NCI-H748 (cell line): ENCODE data around the gene CAMKK2.
"Not testable (repeated sequence)": the region's sequence is repeated elsewhere in the genome, so short reads cannot be mapped to it uniquely, and the experiment has no call there.

ENCODE experiments used
- DNase-seq: peaks from one replicate; lab custom pipeline; 2025; ENCODE audit not compliant: unreplicated experiment; lab: John Stamatoyannopoulos, UW

CAMKK2 gene

DNA sequence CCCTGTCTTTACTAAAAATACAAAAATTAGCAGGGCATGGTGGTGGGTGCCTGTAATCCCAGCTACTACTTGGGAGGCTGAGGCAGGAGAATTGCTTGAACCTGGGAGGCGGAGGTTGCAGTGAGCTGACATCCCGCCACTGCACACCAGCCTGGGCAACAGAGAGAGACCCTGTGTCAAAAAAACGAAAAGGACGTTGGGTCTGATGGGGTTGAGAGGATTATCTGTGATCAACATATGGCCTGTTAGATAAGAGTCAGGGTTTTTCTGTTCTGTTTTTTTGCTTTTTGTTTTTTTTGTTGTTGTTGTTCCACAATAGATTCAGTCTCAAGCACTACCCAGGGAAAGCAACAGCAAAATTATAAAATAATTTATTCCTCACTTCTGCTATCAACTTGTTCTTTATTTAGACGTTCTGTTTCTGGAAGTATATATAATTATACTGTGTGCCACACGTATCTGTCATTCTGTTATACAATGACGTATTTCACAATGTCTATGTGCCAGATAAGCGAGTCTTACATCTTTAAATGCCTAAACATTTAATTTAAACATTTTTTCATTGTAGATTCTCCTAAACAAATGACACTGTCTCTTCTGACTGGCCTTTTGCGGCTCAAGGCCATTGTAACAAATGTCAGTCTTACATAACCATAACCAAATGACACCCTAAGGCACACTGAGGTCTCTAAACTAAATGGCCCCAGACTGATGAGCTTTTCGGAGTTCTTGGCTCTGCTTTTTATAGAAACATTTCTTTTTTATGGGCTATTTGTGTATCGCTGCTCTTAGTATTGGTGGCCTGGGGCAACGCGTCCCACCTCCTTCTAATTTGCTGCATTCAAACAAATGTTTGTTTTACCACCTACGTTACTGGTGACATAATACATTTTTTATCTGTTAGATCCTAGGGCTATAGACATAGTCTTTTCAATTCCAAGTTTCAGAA, 93.8 kb downstream of the CAMKK2 start:
- DNase-seq, result peak; percentile 72

DNA sequence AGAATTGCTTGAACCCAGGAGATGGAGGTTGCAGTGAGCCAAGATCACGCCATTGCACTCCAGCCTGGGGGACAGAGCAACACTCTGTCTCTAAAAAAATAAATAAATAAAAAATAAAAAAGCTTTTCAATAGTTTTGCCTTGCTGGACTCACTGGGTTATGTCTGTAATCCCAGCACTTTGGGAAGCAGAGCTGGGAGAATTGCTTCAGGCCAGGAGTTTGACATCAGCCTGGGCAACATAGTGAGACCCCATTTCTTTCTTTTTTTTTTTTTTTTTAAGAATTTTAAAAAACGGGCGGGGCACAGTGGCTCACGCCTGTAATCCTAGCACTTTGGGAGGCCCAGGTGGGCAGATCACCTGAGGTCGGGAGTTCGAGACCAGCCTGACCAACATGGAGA, 95.4 kb downstream of the CAMKK2 start:
- DNase-seq, result not testable (repeated sequence)

DNA sequence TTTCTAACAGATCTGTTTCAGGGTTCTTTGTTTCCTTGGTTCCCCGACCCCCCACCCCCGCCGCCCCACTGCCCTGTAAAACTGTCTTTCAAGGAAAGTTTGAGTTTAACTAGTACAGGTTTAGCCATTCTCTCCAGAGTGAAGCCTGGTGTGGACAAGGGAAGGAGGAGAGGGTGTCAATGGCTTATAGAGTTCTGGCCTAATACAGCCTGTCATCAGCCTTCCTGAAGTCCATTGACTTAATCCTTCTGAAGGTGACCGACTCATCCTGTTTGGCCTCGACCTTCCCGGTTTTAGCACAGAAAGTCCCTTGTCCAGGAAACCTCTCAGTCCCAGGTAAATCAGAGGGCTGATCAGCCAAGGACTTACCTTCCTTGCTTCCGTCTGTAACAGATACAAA, 97.6 kb downstream of the CAMKK2 start:
- DNase-seq, result no peak

DNA sequence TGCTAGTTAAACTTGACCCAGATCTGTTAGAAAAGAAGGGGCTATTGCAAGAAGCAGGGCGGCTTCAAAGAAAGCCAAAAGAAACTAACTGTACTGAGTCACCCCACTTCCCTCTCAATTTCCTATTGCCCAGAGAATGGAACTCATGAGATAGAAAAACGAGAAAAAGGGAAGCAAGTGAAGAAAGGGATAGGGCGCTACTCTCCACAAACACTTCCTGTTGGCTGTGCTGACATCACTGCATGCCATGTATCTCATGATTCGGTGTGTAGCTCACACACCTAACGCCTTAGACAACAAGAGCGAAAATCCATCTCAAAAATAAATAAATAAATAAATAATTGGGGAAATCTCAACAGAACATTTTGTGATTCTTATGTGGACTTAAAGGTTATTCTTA, 99.6 kb downstream of the CAMKK2 start:
- DNase-seq, result no peak

DNA sequence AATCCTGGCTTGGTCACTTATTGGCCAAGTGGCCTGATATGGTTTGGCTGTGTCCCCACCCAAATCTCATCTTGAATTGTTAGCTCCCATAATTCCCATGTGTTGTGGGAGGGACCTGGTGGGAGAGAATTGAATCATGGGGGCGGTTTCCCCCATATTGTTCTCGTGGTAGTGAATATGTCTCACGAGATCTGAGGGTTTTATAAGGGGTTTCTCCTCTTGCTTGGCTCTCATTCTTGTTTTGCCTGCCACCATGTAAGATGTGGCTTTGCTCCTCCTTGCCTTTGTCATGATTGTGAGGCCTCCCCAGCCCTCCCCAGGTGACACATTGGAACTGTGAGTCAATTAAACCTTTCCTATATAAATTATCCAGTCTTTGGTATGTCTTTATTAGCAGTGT, 105.4 kb downstream of the CAMKK2 start:
- DNase-seq, result no peak

DNA sequence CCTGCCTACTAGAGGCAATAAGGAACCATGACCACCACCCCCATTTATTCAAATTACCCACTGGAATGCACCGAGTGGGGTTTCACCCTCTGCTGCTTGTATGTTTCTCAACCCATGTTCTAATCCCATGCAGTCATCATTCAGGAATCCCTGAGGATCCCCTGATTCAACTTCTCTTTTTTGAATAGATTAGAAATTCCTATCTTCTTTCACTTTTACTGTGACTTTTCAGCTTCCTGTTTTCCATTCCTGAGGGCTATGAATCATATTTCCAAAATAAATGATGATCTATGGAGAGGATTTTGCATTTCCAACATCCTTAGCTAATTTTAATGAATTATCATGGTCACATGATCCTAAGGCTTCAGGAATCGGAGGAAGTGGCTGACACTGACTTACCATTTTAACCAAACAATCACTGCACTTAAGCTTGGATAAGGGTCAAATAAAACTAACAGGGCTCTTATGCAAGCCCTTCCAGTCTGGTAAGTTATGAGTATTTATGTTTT, 105.9 kb downstream of the CAMKK2 start:
- no peak for DNase-seq

DNA sequence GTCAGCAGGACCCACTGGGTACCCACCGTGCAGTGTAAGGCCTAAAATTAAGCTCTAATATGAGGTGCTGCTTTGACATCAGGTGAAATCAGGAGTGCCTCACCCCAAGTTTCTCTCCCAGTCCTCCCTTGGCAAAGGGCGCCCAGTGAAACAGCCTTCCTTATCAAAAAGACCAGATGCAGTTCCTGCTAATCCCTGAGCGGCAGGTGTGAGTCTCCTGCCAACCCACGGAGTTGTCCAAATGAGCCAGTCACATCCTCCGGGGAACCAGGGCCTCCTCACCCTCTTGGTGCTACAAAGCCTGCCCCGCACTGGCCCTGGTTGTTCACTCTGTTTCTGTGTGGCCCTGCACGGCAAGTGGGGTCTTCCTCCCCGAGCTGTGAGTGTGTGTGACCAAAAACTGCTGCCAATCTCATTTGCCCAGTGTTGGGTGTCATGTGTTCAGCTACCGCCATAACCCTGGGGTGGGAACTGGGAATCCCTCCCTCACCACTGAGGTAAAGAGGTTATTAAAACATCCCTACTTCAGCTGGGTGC, 106.8 kb downstream of the CAMKK2 start:
- no peak for DNase-seq

DNA sequence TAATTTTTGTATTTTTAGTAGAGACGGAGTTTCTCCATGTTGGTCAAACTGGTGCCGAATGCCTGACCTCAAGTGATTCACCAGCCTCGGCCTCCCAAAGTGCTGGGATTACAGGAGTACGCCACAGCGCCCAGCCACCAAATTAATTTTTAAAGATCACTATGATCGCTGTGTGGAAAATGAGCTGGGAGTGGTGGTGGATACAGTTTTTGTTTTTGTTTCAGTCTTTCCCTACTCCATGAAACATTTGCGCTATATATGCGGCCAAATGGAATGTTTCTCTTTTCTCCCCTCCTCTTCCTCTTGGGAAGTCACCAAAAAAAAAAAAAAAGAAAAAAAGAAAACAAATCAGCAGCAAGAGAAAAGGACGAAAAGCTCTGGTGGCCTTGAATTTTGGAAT, 107.4 kb downstream of the CAMKK2 start:
- DNase-seq, result no peak

DNA sequence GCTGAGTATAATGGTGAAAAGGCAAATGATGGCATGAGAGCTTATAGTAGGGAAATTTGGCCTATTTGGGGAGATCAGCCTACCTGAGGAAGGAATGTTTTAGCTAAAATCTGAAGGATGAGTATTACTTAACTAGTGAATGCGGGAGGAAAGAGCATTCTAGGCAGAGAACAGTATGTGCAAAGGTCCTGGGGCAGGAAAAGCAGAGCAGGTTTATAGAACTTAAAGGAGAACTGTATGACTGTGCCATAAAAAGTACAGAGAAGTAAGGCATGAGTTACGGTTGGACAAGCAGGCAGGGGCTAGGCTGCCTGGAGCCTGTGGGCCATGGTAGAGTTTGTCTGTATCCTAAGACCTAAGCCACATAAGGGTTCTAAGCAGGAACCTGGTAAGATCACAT, 108.3 kb downstream of the CAMKK2 start:
- DNase-seq, result no peak
